Measurements from ENCODE around the gene LETM1.
A peak's percentile ranks its signal among the peaks of the same experiment; 100 is the strongest.

The LETM1 gene

DNA sequence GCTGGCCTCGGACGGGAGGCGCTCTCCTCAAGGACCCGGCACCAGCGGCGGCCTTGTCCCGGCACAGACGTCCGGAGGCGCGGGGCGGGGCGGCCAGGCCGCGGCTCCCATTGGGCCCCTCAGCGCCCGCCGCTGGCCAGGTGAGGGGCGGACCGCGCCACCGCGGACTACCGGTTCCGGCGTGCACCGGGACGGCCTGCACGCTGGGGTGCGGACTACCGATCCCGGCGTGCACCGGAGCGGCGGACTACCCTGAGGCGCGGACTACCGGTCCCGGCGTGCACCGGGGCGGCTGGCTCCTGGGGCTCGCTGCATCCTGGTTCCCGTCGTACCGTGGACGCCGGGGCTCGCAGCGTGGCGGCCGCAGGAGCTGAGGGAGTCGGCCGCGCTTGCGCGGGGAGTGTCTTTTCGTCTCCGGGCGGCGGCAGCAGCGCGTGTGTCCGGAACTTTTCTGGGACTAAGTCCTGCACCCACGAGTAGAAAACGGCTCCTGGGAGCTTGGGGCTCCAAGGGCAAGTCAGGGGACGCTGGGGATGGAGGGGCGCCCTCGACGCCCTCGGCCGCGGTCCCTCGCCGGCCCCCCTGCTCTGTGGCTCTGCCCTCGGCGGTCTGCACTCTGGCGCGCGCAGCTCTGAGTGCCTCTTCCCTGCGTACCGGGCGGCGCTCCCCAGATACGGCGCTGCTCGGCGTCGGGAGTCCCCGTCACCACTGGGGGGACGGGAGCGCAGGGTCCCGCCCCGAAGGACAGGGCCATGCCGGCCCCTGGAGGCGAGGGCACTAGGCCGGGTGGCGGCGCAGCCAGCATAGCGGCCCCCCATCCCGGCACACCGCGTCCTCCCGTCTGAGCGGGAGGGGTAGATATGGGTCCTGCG is at the start of gene LETM1:
LETM1 (minus strand) TSS at position 86 of the 872 bp plus-strand sequence. CDS start 206 bp downstream, outside the sequence.
- peak; percentile 95 for DNase-seq

DNA sequence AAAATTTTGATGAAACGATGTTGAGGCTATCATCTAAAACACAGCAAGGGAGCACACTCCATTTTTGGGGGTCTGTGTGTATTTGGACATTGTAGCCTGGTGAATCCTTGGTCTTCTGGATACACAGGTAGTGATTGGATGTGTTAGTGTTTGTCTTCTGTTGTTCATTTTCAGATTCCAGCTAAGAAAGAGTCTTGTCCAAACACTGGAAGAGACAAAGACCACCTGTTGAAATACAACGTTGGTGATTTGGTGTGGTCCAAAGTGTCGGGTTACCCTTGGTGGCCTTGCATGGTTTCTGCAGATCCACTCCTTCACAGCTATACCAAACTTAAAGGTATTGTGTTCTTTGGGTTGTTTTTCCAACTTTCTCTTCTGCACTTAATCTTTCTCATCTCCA is 48.1 kb upstream of the LETM1 start:
- no peak for DNase-seq

DNA sequence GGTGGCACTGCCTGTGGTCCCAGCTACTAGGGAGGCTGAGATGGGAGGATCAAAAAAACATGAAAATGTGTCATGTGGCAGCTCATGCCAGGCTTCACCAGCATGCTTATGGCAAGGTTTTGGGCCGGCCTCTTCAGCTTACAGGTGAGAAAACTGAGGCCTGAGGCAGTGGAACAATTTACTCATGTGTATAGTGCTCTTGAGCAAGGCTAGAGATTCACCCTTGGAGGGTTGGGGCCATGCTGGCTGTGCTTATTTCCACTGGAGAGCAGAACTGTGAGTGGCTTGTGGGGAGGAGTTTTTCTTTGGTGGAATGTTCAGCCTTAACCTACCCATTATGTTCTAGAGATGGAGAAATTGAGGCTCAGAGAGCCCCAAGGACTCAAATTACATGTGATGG is 47.1 kb upstream of the LETM1 start:
- DNase-seq, result no peak

DNA sequence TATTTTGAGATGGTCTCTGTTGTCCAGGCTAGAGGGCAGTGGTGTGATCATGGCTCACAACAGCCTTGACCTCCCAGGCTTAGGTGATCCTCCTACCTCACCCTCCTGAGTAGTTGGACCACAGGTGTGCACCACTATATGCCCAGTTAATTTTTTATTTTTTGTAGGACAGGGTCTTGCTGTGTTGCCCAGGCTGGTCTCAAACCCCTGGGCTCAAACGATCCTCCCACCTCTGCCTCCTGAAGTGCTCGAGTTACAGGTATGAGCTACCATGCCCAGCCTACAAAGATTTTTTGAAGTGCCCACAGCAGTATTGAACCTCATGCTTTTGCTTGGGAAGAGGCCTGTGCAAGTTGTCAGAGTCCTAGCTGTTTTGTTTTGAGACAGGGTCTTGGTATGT is 46.3 kb upstream of the LETM1 start:
- DNase-seq, result no peak

DNA sequence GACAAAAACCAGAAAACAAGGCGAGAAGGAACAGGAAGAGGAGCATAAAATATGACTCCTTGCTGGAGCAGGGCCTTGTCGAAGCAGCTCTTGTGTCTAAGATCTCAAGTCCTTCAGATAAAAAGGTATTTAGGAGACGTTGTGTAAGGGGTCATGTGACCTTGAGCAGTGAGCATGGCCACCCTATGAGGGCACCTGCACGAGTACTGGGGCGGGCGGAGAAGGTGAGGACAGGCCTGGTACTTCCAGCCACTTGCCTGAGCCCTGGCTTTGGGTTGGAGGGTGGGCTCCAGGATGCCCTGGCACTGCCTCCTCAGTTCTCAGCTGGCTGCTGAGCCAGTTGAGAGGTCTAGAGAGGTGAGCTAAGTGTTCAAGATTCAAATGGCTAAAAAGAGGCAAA is 45.2 kb upstream of the LETM1 start:
- DNase-seq, result no peak

DNA sequence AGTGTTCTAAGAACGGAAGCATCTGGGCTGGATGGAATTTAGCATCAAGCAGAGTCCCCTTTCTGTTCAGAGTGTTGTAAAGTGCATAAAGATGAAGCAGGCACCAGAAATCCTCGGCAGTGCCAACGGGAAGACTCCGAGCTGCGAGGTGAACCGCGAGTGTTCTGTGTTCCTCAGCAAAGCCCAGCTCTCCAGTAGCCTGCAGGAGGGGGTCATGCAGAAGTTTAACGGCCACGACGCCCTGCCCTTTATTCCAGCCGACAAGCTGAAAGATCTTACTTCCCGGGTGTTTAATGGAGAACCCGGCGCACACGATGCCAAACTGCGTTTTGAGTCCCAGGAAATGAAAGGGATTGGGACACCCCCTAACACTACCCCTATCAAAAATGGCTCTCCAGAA is 44.7 kb upstream of the LETM1 start:
- no peak for DNase-seq

DNA sequence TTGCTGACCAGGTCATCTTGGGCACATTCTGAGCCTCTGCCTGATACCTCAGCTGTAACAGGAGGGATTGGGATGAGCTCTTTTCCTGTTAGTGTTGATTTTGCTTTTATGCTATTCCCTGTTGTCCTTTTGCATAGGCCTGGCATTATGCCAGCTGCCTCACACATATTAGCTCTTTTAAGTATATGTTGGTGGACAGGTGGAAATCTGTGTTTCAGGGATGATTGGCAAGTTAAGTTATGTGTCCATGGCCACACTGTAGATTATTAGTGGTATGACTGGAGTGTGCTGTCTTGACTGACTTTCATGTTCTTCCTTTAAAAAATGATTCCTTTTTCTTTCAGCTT is 44.1 kb upstream of the LETM1 start:
- DNase-seq, result no peak

DNA sequence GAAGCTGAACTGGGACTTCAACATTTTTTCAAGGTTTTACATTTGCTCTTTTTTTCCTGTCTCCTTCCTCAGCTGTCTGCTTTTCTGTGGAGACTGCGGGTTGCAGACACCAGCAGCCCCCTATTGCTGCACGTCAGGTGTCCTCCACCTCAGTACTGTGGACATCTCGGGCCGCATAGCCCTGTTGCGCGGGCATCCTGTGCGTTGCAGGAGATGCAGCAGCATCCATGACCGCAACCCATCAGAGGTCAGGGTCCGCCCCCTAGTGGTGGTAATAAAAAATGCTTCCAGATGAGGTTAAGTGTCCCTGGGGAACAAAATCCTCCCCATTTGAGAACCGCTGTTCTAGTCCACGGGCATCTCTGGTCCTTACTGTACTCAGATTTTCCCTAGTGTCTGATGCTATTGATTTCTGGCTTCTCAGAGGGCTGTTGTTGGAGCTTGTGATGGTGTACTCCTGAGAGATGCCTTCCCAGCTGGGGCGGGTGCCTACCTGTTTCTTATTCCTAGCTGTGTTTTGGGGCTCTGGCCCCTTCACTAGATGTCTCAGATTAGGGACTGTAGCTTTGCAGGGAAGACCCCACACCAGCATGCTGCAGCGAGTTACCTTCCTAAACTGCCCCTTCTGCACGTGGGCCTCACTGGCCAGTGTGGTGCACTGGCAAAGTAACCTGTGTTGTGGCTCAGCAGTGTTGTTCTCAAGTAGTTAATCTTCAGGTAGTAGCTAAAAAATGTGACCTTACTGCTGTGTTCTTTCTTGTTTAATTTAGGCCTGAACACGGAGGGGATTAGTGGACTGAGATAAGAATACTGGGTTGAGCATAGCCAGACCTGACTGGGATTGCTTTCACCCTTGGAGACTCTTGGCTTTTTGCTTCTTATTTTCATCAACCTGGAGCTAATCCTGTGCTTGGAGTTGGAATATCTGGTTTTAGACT is 43.5 kb upstream of the LETM1 start:
- DNase-seq, result peak; percentile 82

DNA sequence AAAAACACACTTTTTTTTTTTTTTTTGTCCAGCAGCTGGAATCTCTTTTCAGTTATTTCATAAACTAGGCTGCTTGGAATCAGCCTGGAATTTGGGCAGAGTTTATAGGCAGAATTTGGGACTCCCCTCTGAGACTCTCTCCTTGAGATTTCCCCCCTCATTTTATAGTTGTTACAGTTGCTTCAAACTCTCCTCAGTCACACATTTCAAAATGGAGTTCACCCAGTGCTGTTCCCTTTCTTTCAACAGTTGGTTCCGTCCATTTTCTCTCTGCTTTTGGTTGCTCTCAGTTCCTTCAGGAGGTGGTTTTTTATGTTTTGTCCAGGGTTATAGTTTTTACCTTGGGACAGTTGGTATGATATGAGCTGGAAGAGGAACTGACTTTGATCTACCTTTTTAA is 42.7 kb upstream of the LETM1 start:
- DNase-seq, result no peak

DNA sequence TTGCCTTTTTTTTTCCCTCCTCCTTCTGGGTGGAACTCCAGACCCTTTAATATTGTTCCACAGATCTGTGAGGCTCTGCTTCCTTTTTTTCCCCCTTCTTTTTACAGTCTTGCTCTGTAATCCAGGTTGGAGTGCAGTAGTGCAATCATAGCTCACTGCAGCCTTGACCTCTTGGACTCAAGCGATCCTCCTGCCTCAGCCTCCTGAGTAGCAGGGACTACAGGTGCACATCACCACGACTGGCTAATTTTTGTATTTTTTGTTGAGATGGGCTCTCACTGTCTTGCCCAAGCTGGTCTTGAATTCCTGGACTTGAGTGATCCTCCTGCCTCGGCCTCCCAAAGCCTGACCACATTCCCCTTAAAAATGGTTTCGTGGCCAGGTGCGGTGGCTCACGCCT is 42.1 kb upstream of the LETM1 start:
- DNase-seq, result no peak

DNA sequence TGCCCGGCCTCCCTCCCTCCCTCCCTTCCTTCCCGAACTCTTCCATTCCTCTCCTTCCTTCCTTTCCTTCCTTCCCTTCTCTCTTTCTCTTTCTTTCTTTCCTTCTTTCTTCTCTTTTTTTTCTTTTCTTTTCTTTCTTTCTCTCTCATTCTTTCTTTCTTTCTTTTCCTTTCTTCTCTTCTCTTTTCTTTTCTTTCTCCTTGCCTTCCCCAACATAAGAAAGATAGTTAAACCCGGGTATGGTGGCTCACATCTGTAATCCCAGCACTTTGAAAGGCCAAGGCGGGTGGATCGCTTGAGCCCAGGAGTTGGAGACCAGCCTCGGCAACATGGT is 40.7 kb upstream of the LETM1 start:
- no peak for DNase-seq

DNA sequence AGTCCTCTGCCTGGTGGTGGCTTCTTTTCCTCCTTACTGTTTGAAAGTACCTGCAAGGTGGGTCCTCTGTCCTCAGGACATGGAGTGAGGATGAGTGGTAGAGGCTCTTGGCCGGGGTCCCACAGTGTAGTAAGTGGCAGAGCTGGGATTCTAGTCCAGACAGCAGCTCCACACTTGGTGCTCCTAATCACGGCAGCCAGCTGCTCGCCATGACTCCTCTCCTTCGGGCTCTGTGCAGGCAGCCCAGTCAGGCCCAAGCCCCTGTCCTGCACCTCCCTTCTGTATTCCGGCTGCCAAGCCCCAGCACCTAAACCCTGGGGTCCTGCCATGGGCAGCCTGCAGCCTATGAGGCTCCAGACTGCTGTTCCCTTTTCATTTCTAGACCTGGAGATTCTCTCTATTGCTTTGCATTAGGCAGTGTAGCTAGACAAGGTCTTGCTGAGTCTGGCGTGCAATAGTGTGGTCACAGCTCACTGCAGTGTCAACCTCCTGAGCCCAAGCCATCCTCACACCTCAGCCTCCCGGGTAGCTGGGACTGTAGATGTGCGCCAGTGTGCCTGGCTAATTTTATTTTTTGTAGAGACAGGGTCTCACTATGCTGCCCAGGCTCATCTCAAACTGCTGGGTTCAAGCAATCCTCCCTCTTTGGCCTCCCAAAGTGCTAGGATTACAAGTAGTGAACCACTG is 40.2 kb upstream of the LETM1 start:
- no peak for DNase-seq

DNA sequence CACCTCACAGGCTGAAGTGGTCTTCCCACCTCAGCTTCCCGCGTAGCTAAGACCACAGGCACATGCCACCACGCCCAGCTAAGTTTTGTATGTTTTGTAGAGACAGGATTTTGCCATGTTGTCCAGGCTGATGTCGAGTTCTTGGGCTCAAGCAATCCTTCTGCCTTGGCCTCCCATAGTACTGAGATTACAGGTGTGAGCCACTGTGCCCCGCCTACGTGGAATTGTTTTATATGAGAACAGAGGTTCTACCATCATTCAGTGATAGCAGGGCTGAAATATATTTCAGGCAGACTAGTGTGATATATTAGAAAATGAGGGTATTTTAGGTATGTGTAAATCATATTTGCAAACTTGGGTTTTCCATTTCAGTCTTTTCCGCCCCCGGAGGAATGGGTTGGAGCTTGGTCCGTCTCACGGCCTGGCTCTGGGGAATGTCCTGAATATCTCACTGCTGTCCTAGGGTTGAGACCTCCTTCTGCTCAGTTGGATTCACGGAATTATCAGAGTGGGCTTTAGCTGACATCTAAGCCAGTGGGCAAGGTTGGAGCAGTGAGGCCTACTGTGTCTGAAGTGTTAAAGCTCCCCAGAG is 35.1 kb upstream of the LETM1 start:
- no peak for DNase-seq

DNA sequence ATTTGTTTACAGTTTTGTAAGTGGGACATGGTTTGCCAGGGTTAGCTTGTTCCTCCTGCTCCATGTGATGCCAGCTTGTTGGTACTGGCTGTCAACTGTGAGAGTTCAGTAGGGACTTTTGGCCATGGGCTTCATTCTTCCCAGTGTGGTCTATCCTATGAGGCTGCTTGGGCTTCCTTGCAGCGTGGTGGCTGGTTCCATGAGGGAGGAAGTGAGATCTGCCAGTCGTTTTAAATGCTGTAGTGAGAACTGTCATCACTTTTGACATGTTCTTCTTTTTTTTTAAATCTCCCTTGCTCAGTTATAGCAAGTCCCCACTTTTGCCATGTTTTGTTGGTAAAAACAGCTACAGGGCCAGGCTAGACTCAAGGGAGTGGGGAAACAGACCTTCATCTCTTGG is 31.1 kb upstream of the LETM1 start:
- DNase-seq, result no peak

DNA sequence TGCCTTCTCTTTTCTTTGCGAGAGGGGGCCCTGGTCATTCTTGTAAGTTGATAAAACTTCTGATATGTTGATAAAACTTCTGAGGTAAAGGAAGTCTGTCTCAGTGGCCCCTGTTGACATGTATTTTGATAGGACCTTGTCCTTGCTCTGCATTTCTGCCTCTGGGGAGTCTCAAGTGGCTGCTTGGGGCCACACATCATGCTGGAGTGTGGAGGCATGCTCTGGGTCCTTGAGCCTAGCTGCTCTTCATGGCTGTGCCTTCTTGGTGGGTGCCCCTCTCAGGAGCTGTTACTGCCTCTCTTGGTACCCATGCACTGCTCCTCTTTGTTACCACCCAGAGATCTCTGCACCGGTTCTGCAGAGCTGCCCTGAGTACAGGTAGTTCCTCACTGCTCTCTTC is 29.5 kb upstream of the LETM1 start:
- DNase-seq, result no peak

DNA sequence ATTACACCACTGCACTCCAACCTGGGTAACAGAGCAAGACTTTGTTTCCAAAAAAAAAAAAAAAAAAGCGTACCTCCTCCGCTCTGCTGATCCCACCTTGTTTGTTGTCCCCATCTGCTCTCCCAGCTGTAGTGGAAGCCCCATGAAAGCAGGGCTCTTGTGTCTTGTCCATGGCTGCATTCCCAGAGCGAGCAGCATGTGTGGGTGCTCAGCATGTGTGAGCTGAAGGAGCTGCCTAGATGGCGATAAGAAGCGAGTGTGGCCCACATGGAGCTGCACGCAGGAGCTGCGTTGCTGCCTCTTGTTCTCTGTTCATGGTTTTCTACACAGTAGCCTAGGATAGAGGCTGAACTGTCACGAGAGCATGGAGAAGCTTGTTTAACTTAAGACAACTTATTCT is 27.6 kb upstream of the LETM1 start:
- DNase-seq, result no peak

DNA sequence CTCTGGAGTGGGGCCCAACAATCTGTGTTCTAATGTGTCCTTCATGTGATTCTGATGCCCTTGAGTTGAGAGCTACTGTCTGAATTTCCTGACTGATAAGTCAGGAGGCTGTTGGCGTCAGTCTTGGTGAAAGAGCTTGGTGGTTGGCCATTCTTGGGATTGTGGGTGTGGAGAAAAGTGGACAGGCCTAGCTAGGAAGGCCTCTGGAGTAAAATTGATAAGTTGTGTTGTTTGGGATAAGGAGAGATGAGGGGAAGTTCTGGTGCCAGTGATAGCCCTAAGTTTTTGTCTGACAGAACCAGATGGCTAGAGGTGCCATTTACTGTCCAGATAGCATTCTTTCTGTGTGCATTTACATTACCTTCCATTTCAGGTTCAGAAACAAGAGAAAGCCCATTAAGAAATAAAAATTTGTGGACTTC is 26.9 kb upstream of the LETM1 start:
- no peak for DNase-seq

DNA sequence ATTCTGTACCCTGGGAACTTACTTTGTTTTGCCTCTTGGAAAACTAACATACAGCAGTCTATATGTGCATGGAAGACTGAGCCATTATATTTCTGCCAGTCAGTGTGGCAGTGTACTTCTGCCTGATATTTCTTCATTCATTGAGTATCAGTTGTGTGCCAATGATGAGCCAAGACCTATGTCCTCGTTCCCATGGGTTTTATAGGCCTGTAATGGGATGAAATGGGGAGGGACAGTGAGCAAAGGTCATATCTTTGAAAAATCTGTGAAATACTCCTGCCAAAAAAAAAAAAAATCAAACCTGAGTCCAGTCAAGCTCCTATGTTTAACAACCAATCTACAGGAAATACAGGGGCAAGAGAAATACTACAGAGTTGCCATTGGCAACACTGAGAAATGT is 24.4 kb upstream of the LETM1 start:
- DNase-seq, result no peak

DNA sequence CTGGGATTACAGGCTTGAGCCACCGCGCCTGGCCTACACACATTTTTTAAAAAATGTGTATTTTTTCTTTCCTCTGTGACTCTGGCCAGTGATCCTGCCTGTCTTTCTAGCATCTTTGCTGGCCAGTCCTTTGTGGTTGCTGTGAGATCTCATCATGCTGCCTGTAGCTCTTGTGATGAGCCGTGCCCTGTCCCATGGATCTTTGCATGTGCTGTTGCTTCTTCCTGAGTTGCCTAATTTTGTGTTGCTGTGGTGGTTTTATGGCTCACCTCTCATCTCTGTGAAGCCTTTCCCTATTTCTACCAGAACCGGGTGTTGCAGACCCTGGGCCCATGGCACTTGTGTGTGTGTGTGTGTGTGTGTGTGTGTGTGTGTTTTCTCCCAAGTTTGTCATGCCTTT is 23.5 kb upstream of the LETM1 start:
- DNase-seq, result no peak

DNA sequence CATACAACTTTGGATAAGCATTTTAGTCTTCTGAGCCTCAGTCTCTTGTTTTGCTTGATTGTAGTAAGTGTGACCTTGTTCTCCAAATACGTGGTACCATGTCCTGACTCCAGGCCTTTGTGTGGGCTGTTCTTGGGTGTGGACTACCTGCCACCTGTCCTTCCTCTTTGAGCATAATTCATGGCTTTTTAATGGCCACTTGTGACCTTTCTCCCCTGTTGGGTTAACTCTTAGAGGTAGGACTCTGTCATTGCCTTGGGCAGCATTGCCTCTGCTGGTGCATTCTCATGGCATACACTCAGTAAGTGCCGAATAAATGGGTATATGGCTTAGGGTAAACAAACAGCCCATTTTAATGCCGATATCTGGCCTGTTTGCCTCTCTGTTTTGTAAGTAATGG is 18.2 kb upstream of the LETM1 start:
- DNase-seq, result no peak

DNA sequence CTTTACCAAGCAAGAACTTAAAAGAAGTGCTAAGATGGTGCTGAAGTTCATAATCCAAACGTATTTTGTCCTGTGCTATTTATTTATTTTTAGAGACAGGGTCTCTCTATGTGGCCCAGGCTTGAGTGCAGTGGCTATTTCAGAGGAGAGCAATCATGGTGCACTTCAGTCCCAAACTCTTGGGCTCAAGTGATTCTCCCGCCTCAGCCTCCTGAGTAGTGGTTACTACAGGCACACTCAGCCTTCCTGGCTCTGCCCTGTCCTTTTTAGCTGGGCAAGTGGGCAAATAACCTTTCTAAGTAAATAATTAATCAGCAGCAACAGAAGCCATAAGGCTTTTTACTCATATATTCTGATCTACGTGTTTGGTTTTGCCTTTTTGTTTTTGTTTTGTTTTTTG is 17.8 kb upstream of the LETM1 start:
- no peak for DNase-seq

DNA sequence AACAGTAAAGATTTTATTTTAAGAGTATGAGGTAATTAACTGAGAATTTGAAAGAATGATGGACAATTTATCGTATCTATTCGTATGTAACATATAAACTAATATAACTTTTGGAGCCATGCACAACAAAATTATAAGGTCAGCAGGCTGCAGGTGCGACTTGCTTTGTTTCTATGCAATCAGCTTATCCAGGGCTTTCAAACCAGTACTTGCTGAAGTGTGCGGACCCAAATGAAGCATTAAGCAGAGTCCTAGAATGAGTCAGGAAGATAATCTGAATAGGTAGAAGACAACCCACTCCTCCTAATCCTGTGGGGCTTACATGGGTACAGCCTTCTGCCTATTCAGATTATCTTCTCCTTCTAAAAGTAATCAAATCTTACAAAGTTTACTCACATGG is 17.3 kb upstream of the LETM1 start:
- no peak for DNase-seq

DNA sequence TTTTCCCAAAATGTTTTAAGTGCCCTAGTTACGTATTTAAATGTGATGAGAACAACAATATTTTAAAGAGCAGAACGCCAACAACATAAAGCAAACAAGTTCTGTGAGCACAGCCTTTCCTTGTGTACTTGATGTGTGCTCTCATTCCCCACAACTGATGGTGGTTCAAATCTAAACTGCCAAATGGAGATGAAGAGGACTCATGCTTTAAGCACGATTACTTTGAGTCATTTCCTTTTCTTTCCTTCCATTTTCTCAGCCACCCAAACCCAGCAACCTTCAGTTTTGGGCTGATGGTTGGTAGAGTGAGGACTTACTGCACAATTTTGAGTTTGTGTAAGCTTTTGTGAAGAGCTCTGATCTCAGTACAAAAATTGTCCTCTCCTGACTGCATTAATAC is 16.9 kb upstream of the LETM1 start:
- DNase-seq, result peak; percentile 26

All from CD4-positive, alpha-beta T cell treated with Interleukin-12 subunit alpha and Interleukin-12 subunit beta, for 1 hour (primary cell).